ENCODE results near the gene SEPTIN8. TPM values are rescaled to one million over a fixed set of nuclear protein-coding genes. Genes with fewer than 3 reads are reported as not detected.

The SEPTIN8 gene
- total and polyA plus RNA-seq, 2 donors (not counting 1 experiment from before 2014, with no cell fraction given): 4.0 to 5.9 TPM

DNA sequence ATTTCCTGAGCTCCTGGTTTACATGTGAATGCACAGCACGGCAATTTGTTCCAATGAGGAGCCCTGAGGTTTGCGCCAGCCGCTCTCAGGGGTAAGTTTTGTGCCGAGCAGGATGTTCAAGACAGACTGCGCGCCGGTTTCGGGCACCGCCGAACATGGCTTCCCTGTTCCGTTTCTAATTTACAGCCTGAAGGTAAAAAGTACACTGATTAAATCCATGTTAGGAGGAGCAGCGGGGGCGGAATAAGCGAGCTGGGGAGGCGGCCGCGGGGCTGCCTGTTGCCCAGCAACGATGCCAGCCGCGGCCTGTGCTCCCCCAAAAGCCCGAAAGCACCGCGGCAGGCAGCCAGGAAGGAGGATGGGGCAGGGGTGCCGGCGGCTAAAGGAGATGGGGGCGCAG is 42.4 kb upstream of the SEPTIN8 start:
- no peak overlapping the region for H3K27ac Mint-ChIP-seq
- ChIA-PET POLR2A (no interaction called here), CTCF (interaction anchor here (0.7 to 6.2 kb wide), 37 partner anchors 10 to 581 kb away, joined by 3 to 66 read pairs (median 4); partner anchors contain the start of genes CCNI2, KIF3A and SHROOM1)
- DNase-seq: peak; percentile 48
- H3K27me3 ChIP-seq (replicated peaks in 1 of 4; ENCODE audit: control extremely low read depth in 1 of 4, control insufficient read depth in 3 of 4, insufficient read depth in 4 of 4, low read length in 3 of 4): peaks cover 0 to 51% (median 20%) of the 10 kb centered on the region in 4 experiments
- intact Hi-C loops (cut with micrococcal nuclease): no loop called here
- 6% methylated on average over 23 of the region's 26 CpGs for WGBS (ENCODE audit: insufficient coverage)
- H3K9me3 Mint-ChIP-seq (ENCODE audit: insufficient read depth): no peaks in the 10 kb centered on the region
- H3K9me3 ChIP-seq (ENCODE audit: control extremely low read depth in 1 of 3, control insufficient read depth in 2 of 3, insufficient read depth in 1 of 3, low read length in 2 of 3): peaks cover 0 to 5% (median 0%) of the 10 kb centered on the region in 3 donors
- TF ChIP-seq, protein P1, sequence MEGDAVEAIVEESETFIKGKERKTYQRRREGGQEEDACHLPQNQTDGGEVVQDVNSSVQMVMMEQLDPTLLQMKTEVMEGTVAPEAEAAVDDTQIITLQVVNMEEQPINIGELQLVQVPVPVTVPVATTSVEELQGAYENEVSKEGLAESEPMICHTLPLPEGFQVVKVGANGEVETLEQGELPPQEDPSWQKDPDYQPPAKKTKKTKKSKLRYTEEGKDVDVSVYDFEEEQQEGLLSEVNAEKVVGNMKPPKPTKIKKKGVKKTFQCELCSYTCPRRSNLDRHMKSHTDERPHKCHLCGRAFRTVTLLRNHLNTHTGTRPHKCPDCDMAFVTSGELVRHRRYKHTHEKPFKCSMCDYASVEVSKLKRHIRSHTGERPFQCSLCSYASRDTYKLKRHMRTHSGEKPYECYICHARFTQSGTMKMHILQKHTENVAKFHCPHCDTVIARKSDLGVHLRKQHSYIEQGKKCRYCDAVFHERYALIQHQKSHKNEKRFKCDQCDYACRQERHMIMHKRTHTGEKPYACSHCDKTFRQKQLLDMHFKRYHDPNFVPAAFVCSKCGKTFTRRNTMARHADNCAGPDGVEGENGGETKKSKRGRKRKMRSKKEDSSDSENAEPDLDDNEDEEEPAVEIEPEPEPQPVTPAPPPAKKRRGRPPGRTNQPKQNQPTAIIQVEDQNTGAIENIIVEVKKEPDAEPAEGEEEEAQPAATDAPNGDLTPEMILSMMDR (IDR thresholded peaks at IDR 0.05): no peak
- TF ChIP-seq EZH2 (IDR thresholded peaks at IDR 0.05; ENCODE audit: borderline replicate concordance, insufficient read depth, low read depth, low read length, poor library complexity, severe bottlenecking): no peak
- peak overlapping the region; percentile 64 for H3K4me2 ChIP-seq (replicated peaks; ENCODE audit: low read depth, low read length, poor library complexity, severe bottlenecking)
- H3K27me3 Mint-ChIP-seq: peaks cover 14% of the 10 kb centered on the region
- peak; percentile 15 for ATAC-seq (ENCODE audit: low read depth)
- peak overlapping the region; percentile 69 for H2AFZ ChIP-seq (ENCODE audit: insufficient read depth, low read depth, low read length, poor library complexity, severe bottlenecking)
- peaks cover 21 to 24% of the 10 kb centered on the region in 2 donors for H3K4me1 ChIP-seq (ENCODE audit: control insufficient read depth in 2 of 2, insufficient read depth in 2 of 2, low read length in 2 of 2)
- no peaks in the 10 kb centered on the region for H3K36me3 ChIP-seq (replicated peaks in 1 of 2; ENCODE audit: control extremely low read depth in 1 of 2, control insufficient read depth in 1 of 2, extremely low read depth in 1 of 2, insufficient read depth in 2 of 2, low read length in 1 of 2)
- H3K79me2 ChIP-seq (ENCODE audit: control insufficient read depth, insufficient read depth, low read length): no peaks in the 10 kb centered on the region
- H4K20me1 ChIP-seq (ENCODE audit: control insufficient read depth, insufficient read depth, low read length, poor library complexity, severe bottlenecking): no peaks in the 10 kb centered on the region
- H3K4me3 Mint-ChIP-seq: peak overlapping the region; percentile 77
- peak overlapping the region in 4 of 5 experiments; percentile 23 to 39 (median 28) for H3K4me3 ChIP-seq (ENCODE audit: control extremely low read depth in 1 of 5, extremely low read depth in 1 of 5, insufficient read depth in 1 of 5, low read depth in 2 of 5, low read length in 4 of 5)
- H3K4me1 Mint-ChIP-seq: peaks cover 13% of the 10 kb centered on the region
- H3K27ac ChIP-seq (ENCODE audit: low read length in 2 of 2): no peak overlapping the region
- H3K9ac ChIP-seq (ENCODE audit: low read length): peak overlapping the region; percentile 40

DNA sequence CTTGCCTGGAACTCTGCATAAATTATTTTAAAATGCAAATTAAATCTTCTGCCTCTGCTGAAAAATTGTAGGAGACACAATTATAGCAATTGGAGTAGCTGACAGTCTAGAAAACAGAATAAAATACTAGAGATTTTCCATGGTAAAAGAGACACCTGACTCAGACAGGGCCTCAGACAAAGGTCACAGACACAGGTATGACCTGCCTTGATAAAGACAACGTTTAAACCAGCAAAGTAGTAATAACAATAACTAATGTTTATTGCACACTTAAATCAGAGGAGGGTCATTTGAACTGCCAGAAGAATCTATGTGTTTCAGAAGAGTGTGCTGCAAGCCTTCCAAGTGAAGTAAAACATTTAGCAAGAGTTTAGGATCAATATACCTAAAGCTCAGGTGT is 40.0 kb upstream of the SEPTIN8 start:
- Histone ChIP-seq H3K27me3 (replicated peaks in 1 of 4; ENCODE audit: control extremely low read depth in 1 of 4, control insufficient read depth in 3 of 4, insufficient read depth in 4 of 4, low read length in 3 of 4) (peaks cover 0 to 47% (median 22%) of the 10 kb centered on the region in 4 experiments), H2AFZ (ENCODE audit: insufficient read depth, low read depth, low read length, poor library complexity, severe bottlenecking) (no peak overlapping the region), H3K36me3 (replicated peaks in 1 of 2; ENCODE audit: control extremely low read depth in 1 of 2, control insufficient read depth in 1 of 2, extremely low read depth in 1 of 2, insufficient read depth in 2 of 2, low read length in 1 of 2) (no peaks in the 10 kb centered on the region), H3K9ac (ENCODE audit: low read length) (no peak overlapping the region), H3K4me2 (replicated peaks; ENCODE audit: low read depth, low read length, poor library complexity, severe bottlenecking) (no peak overlapping the region), H3K27ac (ENCODE audit: low read length in 2 of 2) (no peak overlapping the region), H3K4me3 (ENCODE audit: control extremely low read depth in 1 of 5, extremely low read depth in 1 of 5, insufficient read depth in 1 of 5, low read depth in 2 of 5, low read length in 4 of 5) (no peak overlapping the region), H3K4me1 (ENCODE audit: control insufficient read depth in 2 of 2, insufficient read depth in 2 of 2, low read length in 2 of 2) (peaks cover 24% of the 10 kb centered on the region in 2 donors), H4K20me1 (ENCODE audit: control insufficient read depth, insufficient read depth, low read length, poor library complexity, severe bottlenecking) (no peaks in the 10 kb centered on the region), H3K9me3 (ENCODE audit: control extremely low read depth in 1 of 3, control insufficient read depth in 2 of 3, insufficient read depth in 1 of 3, low read length in 2 of 3) (peaks cover 0 to 5% (median 0%) of the 10 kb centered on the region in 3 donors), H3K79me2 (ENCODE audit: control insufficient read depth, insufficient read depth, low read length) (no peaks in the 10 kb centered on the region)
- no peak for ATAC-seq (ENCODE audit: low read depth)
- peaks cover 22% of the 10 kb centered on the region for H3K4me1 Mint-ChIP-seq
- no peaks in the 10 kb centered on the region for H3K9me3 Mint-ChIP-seq (ENCODE audit: insufficient read depth)
- H3K27me3 Mint-ChIP-seq: peaks cover 23% of the 10 kb centered on the region
- CTCF ChIA-PET: interaction anchor here (1.3 to 6.2 kb wide), 6 partner anchors 9 to 579 kb away, joined by 3 to 66 read pairs (median 6); no protein-coding TSS in a partner anchor
- no peak for TF ChIP-seq EZH2 (IDR thresholded peaks at IDR 0.05; ENCODE audit: borderline replicate concordance, insufficient read depth, low read depth, low read length, poor library complexity, severe bottlenecking)
- TF ChIP-seq, protein P1 (IDR thresholded peaks at IDR 0.05): no peak
- WGBS (ENCODE audit: insufficient coverage): no CpG with 5 or more reads among the region's 1 CpG
- no peak overlapping the region for H3K4me3 Mint-ChIP-seq
- no peak for DNase-seq
- POLR2A ChIA-PET: no interaction called here
- H3K27ac Mint-ChIP-seq: no peak overlapping the region
- intact Hi-C loops (cut with micrococcal nuclease): loop anchor here (2.0 kb wide), 1 partner anchor 80 kb away; the partner anchor contains the start of gene KIF3A
